ENCODE data around the gene RALGAPA2.

DNA sequence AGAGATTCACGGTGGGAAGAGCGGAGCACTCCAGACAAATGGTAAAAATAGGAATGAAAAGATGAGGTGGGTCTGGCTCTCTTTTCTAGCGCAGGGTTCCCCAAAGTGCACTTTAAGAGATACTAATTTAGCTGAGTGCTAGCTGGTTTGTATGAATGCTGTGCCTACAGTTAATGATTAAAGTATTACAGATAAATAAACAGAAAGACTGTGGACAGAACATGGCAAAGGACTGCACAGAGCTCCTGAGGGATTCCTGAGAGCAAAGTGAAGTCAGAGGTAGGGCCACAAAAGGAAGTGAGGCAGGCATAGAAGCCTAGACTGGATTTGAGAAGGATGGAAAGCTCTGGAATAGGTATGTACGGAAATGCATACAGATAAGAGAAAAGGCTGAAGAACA is 230.0 kb downstream of the RALGAPA2 start:
- TF ChIP-seq, protein P1, sequence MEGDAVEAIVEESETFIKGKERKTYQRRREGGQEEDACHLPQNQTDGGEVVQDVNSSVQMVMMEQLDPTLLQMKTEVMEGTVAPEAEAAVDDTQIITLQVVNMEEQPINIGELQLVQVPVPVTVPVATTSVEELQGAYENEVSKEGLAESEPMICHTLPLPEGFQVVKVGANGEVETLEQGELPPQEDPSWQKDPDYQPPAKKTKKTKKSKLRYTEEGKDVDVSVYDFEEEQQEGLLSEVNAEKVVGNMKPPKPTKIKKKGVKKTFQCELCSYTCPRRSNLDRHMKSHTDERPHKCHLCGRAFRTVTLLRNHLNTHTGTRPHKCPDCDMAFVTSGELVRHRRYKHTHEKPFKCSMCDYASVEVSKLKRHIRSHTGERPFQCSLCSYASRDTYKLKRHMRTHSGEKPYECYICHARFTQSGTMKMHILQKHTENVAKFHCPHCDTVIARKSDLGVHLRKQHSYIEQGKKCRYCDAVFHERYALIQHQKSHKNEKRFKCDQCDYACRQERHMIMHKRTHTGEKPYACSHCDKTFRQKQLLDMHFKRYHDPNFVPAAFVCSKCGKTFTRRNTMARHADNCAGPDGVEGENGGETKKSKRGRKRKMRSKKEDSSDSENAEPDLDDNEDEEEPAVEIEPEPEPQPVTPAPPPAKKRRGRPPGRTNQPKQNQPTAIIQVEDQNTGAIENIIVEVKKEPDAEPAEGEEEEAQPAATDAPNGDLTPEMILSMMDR (IDR thresholded peaks at IDR 0.05 in 8 of 11, conservative IDR thresholded peaks at IDR 0.05 in 3 of 11), result no peak
- TF ChIP-seq POLR2AphosphoS5 (IDR thresholded peaks at IDR 0.05), result no peak

All from spleen (tissue), 7 donors.